Transverse colon (tissue), 3 donors: ENCODE results near the gene DCN.

Experiments
- EP300 ChIP-seq: sonication (generic); formaldehyde crosslinking; IDR thresholded peaks from one replicate; pipeline ENCODE4 v1.6.1; 2017; ENCODE audit warnings: antibody characterized with exemption, low read depth
- POLR2A ChIP-seq: fragments of 450-650 bp; IDR thresholded peaks from one replicate; pipeline ENCODE4 v1.6.1; 2016; ENCODE audit warnings: antibody characterized with exemption, mild to moderate bottlenecking, moderate library complexity
- TF ChIP-seq, protein P1 (sequence below), 5 experiments: fragments of 200-600 bp in 3 of 5; fragments of 450-650 bp in 2 of 5; sonication (generic) in 3 of 5; IDR thresholded peaks; 1 replicate in 2 of 5; 2 replicates in 3 of 5; pipeline ENCODE4 v1.5.1; 2016 to 2017; ENCODE audit warnings: antibody characterized with exemption in 5 of 5, inconsistent platforms in 3 of 5, mild to moderate bottlenecking in 2 of 5, moderate library complexity in 1 of 5

DNA sequence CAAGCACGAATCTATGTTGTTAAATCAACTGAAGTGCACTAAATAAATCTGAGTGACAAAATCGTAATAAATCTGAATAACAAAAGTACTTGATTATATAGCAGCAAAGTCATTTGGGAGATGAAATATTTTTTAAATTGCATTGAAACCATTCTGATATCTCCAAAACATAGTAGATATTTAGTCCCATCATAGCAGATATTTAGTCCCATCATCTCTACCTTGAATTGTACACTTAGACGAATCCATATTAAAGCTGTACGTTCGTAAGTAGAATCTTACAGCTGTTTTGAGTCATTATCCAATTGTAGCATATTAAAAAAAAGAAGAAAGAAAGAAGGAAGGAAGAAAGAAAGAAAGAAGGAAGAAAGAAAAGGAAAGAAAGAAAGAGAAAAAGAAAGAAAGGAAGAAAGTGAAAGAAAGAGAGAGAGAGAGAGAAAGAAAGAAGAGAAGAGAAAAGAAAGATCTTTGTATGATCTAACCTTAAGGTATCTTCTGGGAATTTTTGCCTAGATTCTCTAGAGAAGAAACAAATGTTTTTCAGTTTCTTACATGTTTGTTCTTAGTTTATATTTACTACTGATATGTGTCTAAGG lies 2.6 kb downstream of the DCN start:
- TF ChIP-seq, protein P1, sequence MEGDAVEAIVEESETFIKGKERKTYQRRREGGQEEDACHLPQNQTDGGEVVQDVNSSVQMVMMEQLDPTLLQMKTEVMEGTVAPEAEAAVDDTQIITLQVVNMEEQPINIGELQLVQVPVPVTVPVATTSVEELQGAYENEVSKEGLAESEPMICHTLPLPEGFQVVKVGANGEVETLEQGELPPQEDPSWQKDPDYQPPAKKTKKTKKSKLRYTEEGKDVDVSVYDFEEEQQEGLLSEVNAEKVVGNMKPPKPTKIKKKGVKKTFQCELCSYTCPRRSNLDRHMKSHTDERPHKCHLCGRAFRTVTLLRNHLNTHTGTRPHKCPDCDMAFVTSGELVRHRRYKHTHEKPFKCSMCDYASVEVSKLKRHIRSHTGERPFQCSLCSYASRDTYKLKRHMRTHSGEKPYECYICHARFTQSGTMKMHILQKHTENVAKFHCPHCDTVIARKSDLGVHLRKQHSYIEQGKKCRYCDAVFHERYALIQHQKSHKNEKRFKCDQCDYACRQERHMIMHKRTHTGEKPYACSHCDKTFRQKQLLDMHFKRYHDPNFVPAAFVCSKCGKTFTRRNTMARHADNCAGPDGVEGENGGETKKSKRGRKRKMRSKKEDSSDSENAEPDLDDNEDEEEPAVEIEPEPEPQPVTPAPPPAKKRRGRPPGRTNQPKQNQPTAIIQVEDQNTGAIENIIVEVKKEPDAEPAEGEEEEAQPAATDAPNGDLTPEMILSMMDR (IDR thresholded peaks at IDR 0.05) = no peak
- TF ChIP-seq EP300 (no peak), POLR2A (no peak)
